Ovary (tissue), 3 donors: ENCODE results near the gene ROBO1.

Experiments used
- CTCF ChIP-seq, 3 donors: fragments of 450-650 bp in 2 of 3; fragments of 200-600 bp in 1 of 3; IDR thresholded peaks; one replicate each; pipeline versions ENCODE4 v1.5.1 to v1.8.0; 2016 to 2022; ENCODE audit warnings: antibody characterized with exemption in 3 of 3, mild to moderate bottlenecking in 1 of 3
- EP300 ChIP-seq: sonication (generic); formaldehyde crosslinking; IDR thresholded peaks from one replicate; pipeline ENCODE4 v1.6.1; 2017; ENCODE audit warnings: antibody characterized with exemption
- POLR2A ChIP-seq: fragments of 450-650 bp; IDR thresholded peaks from one replicate; pipeline ENCODE4 v1.6.1; 2017; ENCODE audit warnings: antibody characterized with exemption, mild to moderate bottlenecking, moderate library complexity
- donor health status: DM: no; HTN: no; CAD: no.

GRCh38 chr3:79368403-79368802 is 399.4 kb downstream of the ROBO1 start:
- no peak for TF ChIP-seq CTCF (IDR thresholded peaks at IDR 0.05)
- no peak for TF ChIP-seq POLR2A
- no peak for TF ChIP-seq EP300
